Stimulated activated naive CD4-positive, alpha-beta T cell treated with Interleukin-2 at 50 U/mL for 16 hours (primary cell): ENCODE measurements around the gene LONP2.

Experiments used
- DNase-seq: peaks from one replicate; lab custom pipeline; 2025; lab: John Stamatoyannopoulos, UW

The LONP2 gene, protein sequence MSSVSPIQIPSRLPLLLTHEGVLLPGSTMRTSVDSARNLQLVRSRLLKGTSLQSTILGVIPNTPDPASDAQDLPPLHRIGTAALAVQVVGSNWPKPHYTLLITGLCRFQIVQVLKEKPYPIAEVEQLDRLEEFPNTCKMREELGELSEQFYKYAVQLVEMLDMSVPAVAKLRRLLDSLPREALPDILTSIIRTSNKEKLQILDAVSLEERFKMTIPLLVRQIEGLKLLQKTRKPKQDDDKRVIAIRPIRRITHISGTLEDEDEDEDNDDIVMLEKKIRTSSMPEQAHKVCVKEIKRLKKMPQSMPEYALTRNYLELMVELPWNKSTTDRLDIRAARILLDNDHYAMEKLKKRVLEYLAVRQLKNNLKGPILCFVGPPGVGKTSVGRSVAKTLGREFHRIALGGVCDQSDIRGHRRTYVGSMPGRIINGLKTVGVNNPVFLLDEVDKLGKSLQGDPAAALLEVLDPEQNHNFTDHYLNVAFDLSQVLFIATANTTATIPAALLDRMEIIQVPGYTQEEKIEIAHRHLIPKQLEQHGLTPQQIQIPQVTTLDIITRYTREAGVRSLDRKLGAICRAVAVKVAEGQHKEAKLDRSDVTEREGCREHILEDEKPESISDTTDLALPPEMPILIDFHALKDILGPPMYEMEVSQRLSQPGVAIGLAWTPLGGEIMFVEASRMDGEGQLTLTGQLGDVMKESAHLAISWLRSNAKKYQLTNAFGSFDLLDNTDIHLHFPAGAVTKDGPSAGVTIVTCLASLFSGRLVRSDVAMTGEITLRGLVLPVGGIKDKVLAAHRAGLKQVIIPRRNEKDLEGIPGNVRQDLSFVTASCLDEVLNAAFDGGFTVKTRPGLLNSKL

DNA sequence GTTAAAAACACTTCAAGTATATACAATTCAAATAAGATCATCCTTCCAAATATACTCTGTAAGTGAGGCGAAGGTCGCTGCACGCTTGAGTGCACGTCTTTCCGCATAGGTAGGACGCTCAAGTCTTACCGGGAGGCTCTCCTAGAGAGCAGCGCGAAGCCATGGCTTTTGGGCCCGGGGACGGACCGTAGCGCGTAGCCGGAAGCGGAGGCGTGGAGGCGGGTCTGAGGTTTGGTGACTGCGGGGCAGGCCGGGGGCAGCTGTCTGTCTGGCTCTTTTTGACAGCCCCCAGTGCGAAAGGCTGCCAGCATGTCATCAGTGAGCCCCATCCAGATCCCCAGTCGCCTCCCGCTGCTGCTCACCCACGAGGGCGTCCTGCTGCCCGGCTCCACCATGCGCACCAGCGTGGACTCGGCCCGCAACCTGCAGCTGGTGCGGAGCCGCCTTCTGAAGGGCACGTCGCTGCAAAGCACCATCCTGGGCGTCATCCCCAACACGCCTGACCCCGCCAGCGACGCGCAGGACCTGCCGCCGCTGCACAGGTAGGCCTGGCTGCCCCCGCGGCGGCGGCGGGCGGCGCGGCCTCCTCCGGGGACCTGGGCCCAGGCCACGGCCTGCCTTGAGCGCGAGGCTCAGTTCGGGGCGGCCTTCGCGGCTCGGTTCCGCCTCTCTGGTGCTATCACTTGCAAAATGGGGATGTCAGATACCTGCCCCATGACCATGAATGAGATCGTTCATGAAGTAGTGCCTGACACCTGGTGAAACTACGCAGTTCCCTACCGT is at the start of gene LONP2:
Gene LONP2, plus strand, starts transcription at position 221 of the 783 bp plus-strand sequence. Its CDS starts 89 bp downstream, at position 310.
- peak; percentile 89 for DNase-seq

DNA sequence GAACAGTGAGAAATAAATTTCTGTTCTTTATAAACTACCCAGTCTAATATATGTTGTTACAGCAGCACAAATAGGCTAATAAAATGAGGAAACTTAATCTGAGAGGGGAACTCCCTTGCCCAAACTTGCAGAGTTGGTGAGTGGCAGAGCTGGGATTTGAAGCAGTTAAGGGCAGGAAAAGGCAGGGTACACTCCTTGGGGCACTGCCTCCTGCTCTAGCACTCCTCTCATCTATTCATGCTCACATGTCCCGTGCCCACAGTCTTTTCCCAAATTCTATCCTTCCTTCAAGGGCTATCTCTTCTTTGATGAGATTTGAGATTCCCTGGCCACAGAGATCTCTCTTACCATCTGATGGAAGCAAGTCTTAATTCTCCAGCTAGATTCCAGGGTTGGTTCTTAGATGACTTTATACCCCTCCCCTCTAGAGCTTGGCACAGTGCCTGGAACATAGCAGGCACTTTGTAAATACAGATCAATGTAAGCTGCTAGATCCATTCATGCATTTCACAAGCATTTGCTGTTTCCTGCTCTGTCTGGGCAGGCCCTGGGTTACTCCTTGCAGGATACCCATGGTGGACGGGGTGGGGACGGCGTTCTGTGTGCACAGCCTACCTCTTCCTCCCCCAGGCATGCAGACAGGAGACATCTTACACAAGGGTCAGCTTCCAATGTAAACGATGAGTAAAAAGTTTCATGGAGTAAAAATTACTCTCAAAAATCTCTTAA is 49.1 kb upstream of the LONP2 start:
- DNase-seq: no peak

DNA sequence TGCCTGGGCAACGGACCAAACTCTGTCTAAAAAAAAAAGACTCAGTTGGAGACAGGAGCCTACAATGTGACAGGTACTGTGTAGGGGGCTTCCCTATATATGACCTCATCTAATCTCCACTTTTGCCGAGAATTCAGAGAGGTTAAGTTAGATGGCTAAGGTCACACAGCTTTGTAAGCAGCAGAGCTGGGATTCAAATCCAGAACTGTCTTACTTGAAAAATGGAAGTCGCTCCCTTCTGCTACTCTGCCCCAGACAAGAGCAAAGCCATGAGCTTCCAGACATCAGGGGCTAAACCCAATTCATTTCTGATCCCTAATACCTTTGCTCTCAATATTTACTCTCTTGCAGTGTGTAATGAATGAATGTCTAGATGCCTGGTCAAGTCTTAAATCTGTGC is 46.8 kb upstream of the LONP2 start:
- DNase-seq: no peak

DNA sequence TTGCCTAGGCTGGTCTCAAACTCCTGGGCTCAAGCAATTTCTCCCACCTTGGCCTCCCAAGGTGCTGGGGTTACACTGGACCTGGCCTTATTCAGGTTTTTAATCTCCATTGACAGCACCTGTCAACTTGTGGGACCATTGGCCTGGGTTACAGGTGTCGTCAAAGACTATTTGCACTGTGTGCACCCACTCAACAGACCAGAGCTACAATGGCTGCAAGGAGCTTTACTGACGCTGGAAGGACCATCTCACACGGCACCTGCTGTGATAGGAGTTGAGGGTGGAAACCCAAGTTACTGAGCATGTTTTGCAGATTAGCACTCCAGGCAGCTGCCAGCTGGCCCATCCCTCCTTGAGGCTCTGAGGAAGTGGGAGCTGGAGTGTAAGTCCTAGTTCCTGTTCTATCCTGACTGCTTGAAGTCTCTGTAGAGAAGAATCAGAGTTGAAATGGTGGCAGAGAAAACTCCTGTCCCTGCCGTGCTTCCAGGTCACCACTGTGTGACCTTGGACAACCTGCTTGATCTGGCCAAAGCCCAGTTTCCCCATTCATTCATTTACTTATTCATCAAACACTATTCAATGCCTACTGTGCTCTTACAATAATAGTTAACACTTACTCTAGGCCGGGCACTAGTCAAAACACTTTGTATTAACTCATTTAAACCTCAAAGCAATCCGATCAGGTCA is 42.4 kb upstream of the LONP2 start:
- DNase-seq: no peak

DNA sequence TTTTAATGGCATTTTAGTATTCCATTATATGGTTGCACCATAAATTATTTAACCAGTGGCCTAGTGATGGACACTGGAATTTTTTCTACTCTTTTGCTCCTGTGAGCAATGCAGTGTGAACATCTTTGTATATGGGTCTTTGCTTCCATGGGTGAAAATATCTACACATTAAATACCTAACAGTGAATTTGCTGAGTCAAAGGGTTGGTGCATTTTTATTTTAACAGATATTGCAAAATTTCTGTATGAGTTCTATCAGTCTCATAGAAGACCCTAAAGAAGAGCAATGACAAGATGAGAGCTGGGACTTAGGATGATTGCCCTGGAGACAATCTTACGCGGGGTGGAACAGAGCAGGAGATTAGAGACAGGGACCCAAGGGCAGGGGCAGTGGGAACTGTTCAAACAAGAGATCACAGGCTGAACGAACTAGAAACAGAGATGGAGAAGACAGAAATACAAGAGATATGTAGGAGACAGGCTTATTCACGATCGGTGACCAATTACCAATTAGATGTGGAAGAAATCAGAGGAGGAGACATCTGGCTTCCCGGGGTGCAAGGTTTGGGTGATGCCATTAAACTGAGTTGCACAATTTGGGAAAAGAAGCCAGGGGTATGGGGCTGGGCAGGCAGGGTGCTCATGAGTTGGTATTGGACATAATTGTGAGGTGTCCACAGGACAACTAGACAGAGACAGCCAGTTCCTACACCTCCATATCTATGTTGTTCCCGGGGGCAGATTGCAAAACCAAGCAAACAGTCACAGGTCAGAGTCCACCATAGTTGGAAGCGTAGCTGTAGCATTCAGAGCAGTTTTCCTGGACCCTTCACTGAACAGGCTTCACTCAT is 39.9 kb upstream of the LONP2 start:
- DNase-seq: no peak

DNA sequence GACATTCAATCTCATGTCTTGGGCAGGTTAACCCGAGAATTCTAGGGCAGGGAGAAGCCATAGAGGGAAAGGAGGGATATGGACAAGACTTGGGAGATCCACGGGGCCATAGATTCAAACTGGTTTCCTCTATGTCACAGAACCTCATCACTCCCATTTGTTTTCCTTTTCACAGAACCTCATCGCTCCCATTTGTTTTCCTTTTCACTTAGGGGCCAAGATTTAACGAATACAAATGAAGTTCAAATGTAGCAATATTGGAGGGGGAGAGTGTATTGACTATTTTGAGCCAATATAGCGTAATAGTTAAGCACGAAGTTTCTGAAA is 39.3 kb upstream of the LONP2 start:
- no peak for DNase-seq

DNA sequence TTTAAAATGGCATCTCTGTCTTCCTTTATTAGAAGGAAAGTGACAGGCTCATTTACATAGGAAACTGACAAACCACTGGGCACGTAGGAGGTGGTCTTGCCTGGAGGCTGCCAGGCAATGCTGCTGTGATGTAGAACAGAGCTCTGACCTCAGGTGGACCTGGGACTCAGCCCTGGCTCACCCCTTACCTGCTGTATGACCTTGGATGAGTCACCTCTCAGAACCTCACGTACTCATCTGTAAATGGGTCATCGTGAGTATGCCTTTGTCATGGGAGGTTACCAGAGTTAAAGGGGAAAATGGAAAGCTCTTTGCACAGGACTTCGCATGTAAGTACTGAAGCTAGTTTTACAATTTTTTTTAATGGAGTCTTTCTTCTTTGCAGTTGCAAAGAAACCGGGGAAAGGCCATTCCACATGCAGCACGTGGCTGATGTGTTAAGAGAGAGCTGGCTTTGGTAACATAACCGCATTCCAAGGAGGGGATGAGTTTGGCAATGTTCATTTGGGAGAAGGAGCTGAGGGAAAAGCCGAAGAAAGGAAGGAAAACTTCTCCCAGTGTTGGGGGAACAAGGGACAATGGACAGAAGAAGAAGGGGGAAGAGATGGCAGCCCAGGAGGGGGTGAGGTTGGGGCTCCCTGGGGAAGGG is 37.4 kb upstream of the LONP2 start:
- no peak for DNase-seq

DNA sequence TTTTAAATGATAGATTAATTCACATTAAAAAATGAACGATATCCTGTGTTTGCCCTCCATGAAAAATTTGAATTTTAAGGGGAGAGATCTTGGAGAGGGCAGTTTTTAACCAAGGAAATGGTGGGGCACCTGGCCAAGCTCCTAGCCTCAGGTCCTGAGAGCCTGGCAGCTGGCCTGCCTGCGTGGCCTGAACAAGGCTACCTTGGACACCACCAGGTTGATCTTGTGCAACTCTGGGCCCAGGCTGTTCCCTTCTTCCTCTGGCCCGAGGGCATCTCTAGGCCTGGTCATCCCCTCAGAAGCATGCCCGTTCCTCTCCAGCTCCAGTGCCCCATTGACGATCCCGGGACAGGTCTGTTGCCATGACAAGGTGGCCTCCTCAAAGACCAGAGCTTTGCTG is 33.4 kb upstream of the LONP2 start:
- no peak for DNase-seq

DNA sequence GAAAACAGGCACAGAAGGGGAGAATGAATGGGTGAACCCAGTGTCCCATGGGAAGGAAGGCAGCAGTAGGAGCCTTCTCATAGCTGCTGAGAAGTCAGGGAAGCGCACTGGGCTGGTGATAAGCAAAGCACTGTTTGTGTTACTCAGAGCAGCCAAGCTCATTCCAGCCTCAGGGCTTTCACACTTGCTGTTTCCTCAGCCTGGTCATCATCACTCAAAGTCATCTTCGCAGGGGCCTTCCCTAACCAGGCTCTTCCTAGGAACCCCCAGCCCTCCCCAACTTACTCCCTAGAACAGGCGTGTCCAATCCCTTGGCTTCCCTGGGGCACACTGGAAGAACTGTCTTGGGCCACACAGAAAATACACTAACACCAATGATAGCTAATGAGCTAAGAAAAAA is 32.1 kb upstream of the LONP2 start:
- no peak for DNase-seq

DNA sequence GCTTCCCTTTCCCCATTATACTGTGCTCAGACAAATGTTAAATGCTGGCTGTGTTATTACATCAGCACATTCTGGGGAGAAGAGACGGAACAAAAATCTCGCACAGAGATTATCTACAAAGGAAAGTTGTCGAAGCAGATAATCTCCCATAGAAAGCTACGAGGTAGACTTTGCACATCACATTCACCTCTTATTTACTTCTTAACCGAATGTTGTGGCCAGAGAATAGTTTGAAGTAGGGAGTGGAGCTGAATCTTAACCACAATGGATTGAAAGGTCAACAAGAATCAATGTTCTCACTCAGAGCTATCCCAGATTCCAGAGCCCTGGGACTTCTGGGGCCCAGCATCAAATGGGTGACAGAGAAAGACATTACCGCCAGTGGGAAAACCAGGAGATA is 28.4 kb upstream of the LONP2 start:
- no peak for DNase-seq

DNA sequence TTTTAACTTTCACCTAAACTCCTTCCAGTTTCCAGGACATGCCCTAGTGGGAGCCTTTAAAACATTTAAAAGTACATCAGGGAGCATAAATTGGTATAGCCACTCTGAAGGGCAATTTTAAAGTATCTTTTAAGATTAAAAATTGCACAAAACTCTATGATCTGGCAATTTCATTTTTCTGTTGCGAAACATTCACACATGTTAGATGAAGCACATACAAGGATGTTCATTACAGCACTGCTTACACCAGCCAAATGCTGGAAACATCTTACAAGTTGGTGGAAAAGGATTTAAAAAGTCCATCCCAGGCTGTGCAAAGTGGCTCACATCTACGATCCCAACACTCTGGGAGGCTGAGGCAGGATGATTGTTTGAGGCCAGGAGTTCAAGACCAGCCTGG is 26.4 kb upstream of the LONP2 start:
- no peak for DNase-seq

DNA sequence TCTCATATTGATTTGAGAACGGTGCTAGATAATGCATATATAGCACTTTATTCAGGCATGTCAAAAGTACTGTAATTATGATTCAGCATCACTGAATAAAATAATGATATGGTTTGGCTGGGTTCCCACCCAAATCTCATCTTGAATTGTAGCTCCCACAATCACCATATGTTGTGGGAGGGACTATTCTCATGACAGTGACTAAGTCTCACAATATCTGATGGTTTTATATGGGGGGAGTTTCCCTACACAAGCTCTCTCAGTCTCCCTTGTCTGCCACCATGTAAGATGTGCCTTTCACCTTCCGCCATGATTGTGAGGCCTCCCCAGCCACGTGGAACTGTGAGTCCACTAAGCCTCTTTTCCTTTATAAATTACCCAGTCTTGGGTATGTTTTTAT is 25.6 kb upstream of the LONP2 start:
- no peak for DNase-seq

DNA sequence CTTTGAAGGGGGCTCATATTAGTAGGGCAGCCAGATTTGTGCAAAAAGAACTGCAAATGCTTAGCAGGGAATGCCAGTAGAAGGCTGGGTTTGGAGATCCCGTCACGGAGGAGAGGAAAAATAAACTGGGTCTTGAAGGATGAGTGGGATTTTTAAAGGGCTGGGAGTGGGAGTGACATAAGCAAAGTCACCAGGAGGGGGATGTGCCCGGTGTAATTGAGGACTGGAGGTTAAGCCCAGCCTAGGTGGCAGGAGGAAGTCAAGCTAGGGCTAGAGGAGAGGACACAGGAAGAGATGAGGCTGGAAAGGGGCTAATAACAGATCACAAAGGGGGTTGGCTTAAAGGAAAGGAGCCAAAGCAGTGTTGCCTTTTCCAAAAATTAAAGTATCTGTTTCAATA is 23.2 kb upstream of the LONP2 start:
- DNase-seq: no peak

DNA sequence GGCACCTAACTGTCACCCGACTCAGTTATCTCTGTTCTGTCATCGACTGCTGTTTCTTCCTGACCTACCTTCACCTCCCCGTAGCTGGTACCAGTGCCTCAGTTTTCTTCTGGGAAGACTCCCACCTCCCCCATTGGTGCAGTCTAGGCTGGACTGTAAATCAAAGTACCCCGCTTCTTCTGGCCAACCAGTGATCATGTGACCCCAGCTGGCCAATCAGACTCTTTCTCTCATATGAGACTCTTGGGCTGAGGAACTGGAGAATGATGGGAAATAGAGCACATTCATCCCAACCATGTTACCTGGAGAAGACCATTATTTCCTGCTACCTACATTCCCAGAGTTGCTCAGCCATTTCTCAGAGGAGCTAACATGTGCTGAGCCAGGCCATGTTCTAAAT is 20.6 kb upstream of the LONP2 start:
- DNase-seq: no peak

DNA sequence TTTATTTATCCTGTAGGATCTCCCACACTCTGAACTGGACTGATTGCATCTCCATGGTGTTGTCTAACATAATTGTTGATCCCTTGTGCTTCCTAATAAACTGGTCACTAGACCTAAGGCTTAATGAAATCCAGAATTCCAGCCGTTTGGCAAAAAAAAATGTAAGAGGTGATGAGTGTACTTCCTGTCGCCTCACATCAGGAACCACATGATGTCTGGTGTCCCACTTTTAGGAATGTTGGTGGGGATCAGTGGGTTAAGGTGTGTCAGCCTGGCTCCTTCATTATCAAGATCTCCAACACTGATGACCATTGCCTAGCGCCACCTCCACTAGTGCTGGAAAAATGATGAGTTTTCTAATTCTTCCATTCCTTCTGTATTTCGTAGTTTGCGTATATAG is 18.6 kb upstream of the LONP2 start:
- DNase-seq: no peak

DNA sequence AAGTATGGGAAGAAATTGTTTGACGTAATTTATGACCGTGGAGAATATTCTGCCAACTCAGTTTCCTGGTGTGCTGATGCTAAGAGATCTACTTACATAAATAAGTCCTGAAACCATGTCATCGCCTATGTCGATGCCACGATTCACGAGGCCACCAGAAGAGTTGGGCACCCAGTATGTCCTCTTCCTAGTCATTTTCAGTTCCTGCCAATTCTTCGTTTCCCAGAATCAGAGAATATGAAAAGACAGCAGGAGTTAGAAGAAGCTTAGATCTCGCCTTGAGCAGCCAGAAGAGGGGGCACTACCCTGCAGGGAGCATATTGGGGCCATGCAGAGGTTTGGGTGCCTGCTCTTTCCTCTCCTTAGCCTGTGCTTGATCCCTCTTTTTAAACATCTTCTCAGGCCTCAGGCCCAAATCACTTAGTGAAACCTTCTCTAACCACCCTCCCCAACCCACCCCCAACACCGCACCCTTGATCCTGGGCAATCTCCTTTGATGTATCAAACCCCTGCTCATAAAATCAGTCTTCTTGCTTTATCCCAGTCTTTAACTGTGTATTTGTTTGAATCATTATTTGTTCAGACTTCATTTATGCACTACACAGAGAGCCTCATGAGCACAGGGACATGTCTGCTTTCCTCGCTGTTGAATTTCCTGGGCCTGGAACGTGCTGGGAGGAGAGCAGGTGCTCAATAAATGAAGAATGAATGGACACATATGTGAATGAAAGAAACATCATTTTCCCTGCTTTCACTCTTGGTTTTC is 12.2 kb upstream of the LONP2 start:
- peak; percentile 14 for DNase-seq

DNA sequence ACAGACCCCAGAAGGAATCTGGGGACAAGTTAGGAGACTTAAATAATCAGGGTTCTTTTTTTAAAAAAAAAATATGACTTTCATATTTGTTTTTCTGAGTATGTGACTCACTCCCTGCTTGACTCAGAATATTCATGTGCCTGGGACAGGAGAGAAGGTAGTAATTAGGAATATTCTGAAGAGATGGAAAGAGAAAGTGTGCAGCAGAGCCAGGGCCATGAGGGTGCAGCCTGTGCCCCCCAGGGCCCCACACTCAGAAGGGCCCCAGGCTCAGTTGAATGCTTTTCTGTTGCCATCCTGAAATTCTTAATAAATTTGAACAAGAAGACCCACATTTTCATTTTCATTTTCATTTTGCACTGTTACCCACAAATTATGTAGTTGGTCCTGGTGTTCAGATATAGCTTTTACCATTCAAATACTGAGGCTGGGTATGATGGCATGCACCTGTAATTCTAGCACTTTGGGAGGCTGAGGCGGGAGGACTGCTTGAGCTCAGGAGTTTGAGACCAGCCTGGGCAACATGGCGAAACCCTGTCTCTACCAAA is 11.5 kb upstream of the LONP2 start:
- DNase-seq: no peak

DNA sequence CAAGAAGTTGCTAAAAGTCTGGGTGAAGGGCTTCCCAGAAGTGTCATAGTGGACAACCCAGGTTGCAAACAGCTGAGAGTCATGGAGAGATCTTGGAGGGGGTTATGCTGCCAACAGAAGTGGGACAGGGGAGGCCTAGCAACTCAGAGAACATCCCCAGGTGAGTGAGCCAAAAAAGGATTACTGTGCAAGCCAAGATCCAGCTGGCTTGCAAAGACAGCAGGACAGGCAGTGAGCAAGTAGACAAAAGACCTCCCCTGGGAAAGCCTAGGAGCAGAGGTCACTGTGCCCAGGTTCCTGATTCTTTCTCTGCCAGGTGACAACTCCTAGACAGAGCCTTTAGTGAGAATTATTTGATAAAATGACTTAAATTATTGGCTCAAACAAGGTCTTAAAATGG is 9.5 kb upstream of the LONP2 start:
- DNase-seq: no peak

DNA sequence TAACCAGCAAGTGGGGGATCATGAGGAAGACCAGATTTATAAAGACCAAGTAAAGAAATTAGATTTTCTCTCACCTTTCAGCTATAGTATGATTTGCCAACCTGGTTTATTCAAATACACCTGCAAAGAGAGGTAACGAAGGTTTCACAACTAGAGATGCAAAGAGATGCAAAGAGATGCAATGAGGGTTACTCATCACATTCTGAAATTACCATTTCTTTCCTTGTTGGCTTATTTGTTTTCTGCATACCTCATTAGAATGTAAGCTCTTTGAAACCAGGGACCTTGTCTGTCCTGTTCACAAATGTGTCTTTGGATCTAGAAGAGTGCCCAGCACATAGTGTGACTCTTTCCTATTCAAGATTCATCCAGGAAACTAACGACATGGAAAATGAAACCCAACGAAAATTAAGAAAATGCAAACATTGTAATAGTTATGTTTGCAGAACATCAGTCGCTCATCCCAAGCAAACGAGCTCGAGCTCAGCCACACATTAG is 9.0 kb upstream of the LONP2 start:
- no peak for DNase-seq
